CD4-positive, CD25-positive, alpha-beta regulatory T cell (primary cell): ENCODE measurements around the gene UACA. TPM values are rescaled to one million over a fixed set of nuclear protein-coding genes. Genes with fewer than 3 reads are reported as not detected.

Experiments
- ATAC-seq, 2 donors: fragments of 150-1000 bp; cut with Tn5 transposase; one replicate each; pipeline ENCODE4 v1.10.0; 2021; ENCODE audit warnings: low read depth in 2 of 2, moderate number of reproducible peaks in 2 of 2, moderate library complexity in 1 of 2
- DNase-seq, 3 donors: peaks; one replicate each; pipeline versions ENCODE4 v3.0.0 to v3.0.0-alpha.2; 2012 to 2022; ENCODE audit warnings: mixed read lengths in 1 of 3
- H3K27ac ChIP-seq: one replicate; pipeline ENCODE4 v1.7.0; 2013; ENCODE audit warnings: mild to moderate bottlenecking, low read length; ENCODE audit not compliant: insufficient read depth, poor library complexity, severe bottlenecking
- H3K27me3 ChIP-seq: one replicate; pipeline ENCODE4 v1.7.0; 2013; ENCODE audit warnings: low read length; ENCODE audit not compliant: control insufficient read depth, insufficient read depth
- H3K36me3 ChIP-seq: one replicate; pipeline ENCODE4 v1.7.0; 2013; ENCODE audit warnings: mild to moderate bottlenecking, low read length, moderate library complexity; ENCODE audit not compliant: control insufficient read depth, insufficient read depth
- H3K4me1 ChIP-seq: 2 replicates; pipeline ENCODE4 v1.7.0; 2013; ENCODE audit warnings: mild to moderate bottlenecking, low read length; ENCODE audit not compliant: insufficient read depth, control insufficient read depth, poor library complexity, severe bottlenecking
- H3K4me3 ChIP-seq: one replicate; pipeline ENCODE4 v1.7.0; 2013; ENCODE audit warnings: low read depth, mild to moderate bottlenecking, low read length, moderate library complexity
- H3K9me3 ChIP-seq, 2 experiments: 1 replicate in 1 of 2; 2 replicates in 1 of 2; pipeline ENCODE4 v1.7.0; 2013; ENCODE audit warnings: low read length in 2 of 2, mild to moderate bottlenecking in 1 of 2, moderate library complexity in 1 of 2; ENCODE audit not compliant: control insufficient read depth in 2 of 2
- H3K27ac Mint-ChIP-seq, 3 donors: one replicate each; pipeline ENCODE4 v1.8.0; 2020 to 2022; ENCODE audit warnings: mild to moderate bottlenecking in 3 of 3, mixed read lengths in 3 of 3, moderate library complexity in 2 of 3
- H3K27me3 Mint-ChIP-seq: one replicate; pipeline ENCODE4 v1.8.0; 2022; ENCODE audit warnings: mild to moderate bottlenecking, mixed read lengths
- H3K36me3 Mint-ChIP-seq: one replicate; pipeline ENCODE4 v1.8.0; 2020; ENCODE audit warnings: mixed read lengths
- H3K4me1 Mint-ChIP-seq, 4 donors: one replicate each; pipeline ENCODE4 v1.8.0; 2020 to 2022; ENCODE audit warnings: mixed read lengths in 4 of 4, mild to moderate bottlenecking in 1 of 4
- H3K4me3 Mint-ChIP-seq, 4 donors: one replicate each; pipeline ENCODE4 v1.8.0; 2020 to 2022; ENCODE audit warnings: mild to moderate bottlenecking in 4 of 4, mixed read lengths in 4 of 4, moderate library complexity in 3 of 4
- H3K9me3 Mint-ChIP-seq, 7 donors: one replicate each; pipeline ENCODE4 v1.8.0; 2020 to 2022; ENCODE audit warnings: mixed read lengths in 7 of 7, mild to moderate bottlenecking in 3 of 7, moderate library complexity in 2 of 7
- polyA plus RNA-seq, 4 donors: library from polyadenylated mRNA; unstranded; fragments of 300-500 nt; fragmentation: Illumina TruSeq; gene quantifications; one replicate each; pipeline ENCODE4 v1.2.3, GENCODE V29; 2021
- total RNA-seq: library from RNA; stranded (reverse); gene quantifications from one replicate; pipeline ENCODE4 v1.2.3, GENCODE V29; 2022

Gene UACA
- total and polyA plus RNA-seq, 5 donors from 2014 or later = 0.47 TPM; not detected in 4

DNA sequence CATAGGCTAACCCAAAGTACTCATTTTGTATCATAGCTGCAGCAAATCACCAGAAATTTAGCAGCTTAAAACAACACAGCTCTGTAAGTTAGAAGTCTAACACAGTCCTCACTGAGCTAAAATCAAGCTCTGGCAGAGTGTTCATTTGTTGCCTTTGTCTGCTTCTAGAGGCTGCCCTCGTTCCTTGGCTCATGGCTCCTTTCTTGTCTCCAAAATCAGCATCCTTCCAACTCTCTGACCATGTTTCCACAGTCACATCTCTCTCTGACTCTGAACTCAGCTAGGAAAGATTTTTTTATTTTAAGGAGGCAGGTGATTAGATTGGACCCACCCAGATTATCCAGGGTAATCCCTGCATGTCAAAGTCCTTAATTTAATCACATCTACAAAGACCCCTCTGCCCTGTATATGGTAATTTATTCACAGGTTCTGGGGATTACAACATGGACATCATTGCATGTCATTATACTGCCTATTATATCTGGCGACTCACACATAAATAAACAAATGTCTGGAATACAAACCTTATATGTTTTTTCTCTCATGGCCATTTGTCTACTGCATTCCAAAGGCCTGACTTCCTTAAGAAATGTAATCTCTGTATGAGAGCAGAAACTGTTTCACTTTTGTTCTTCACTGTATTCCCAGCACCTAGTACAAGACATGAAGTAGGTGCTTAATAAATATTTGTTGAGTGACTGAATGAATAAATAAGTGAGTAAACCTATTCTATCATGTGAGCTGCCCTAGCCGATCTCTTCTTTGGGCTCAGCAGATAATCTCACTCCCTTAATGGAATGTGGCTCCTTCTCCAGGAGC is 15.1 kb upstream of the UACA start:
- H3K4me3 Mint-ChIP-seq = no peak overlapping the region
- Histone ChIP-seq H3K36me3 (no peaks in the 10 kb centered on the region), H3K27me3 (no peaks in the 10 kb centered on the region), H3K27ac (no peak overlapping the region), H3K9me3 (no peaks in the 10 kb centered on the region), H3K4me1 (no peaks in the 10 kb centered on the region), H3K4me3 (no peak overlapping the region)
- no peaks in the 10 kb centered on the region for H3K36me3 Mint-ChIP-seq
- DNase-seq (no peak), ATAC-seq (no peak)
- H3K27ac Mint-ChIP-seq = no peak overlapping the region
- peaks cover 8% of the 10 kb centered on the region for H3K27me3 Mint-ChIP-seq
- peaks cover 0 to 4% (median 0%) of the 10 kb centered on the region in 7 donors for H3K9me3 Mint-ChIP-seq
- no peaks in the 10 kb centered on the region for H3K4me1 Mint-ChIP-seq

DNA sequence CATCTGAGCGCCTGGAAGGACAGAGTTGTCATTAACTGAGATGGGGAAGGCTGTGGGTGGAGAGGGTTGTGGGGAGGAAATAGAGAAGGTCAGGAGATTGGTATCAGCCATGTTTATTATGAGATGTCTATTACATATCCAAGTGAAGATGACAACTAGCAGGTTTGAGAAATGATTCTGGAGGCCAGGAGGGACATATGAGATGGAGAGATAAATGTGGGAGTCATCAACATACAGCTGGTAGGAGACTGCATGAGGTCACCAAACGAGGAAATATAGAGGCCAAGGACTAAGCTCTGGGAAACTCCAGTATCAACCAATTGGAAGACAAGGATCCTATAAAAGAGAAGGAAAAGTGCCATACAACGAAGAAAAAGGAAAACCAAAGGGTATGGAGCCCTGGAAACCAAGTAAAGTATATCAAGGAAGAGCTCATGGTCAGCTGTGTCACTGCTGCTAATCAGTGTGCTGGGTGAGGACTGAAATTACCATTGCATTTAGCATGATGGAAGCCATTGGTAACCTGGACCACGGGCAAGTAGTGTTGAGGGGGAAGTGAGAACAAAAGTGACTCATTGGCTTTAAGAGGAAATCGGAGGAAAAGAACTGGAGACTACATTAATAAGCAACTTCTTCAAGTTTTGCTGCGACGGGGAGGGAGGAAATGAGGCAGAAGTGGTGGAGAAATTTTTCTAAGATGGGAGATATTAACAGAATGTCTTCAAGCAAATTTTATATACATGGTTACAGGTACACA is 14.0 kb upstream of the UACA start:
- Mint-ChIP-seq H3K36me3 (no peaks in the 10 kb centered on the region), H3K27ac (no peak overlapping the region), H3K27me3 (peaks cover 8% of the 10 kb centered on the region), H3K4me1 (no peaks in the 10 kb centered on the region), H3K9me3 (peaks cover 0 to 4% (median 0%) of the 10 kb centered on the region in 7 donors), H3K4me3 (no peak overlapping the region)
- Histone ChIP-seq H3K9me3 (no peaks in the 10 kb centered on the region), H3K4me3 (no peak overlapping the region), H3K36me3 (no peaks in the 10 kb centered on the region), H3K4me1 (no peaks in the 10 kb centered on the region), H3K27me3 (no peaks in the 10 kb centered on the region), H3K27ac (no peak overlapping the region)
- DNase-seq (no peak), ATAC-seq (no peak)

DNA sequence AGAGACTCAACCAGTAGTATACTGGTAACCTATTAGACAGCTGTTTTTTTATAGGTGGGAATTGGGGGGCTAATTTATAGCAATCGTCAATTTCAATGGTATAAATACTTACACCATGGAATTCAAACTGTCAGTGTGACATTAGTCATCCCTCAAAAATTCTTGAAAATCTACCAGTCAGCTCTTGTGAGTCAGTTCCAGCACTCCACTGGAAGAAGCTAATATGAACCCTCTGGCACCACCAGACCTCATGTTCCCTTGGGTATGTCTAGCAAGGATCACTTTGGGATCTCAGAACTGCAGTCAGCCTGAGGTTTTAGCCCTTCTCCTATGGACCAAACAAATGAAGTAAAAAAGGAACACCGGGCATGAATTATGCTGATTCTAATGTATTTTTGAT is 11.8 kb upstream of the UACA start:
- Mint-ChIP-seq H3K9me3 (peaks cover 0 to 7% (median 0%) of the 10 kb centered on the region in 7 donors), H3K36me3 (no peaks in the 10 kb centered on the region), H3K4me3 (no peak overlapping the region), H3K27ac (no peak overlapping the region), H3K27me3 (peaks cover 13% of the 10 kb centered on the region), H3K4me1 (no peaks in the 10 kb centered on the region)
- peaks cover 4% of the 10 kb centered on the region for H3K27me3 ChIP-seq
- H3K4me3 ChIP-seq = no peak overlapping the region
- no peak for DNase-seq
- H3K4me1 ChIP-seq = no peaks in the 10 kb centered on the region
- no peak overlapping the region for H3K27ac ChIP-seq
- no peak for ATAC-seq
- no peaks in the 10 kb centered on the region for H3K9me3 ChIP-seq
- no peaks in the 10 kb centered on the region for H3K36me3 ChIP-seq

DNA sequence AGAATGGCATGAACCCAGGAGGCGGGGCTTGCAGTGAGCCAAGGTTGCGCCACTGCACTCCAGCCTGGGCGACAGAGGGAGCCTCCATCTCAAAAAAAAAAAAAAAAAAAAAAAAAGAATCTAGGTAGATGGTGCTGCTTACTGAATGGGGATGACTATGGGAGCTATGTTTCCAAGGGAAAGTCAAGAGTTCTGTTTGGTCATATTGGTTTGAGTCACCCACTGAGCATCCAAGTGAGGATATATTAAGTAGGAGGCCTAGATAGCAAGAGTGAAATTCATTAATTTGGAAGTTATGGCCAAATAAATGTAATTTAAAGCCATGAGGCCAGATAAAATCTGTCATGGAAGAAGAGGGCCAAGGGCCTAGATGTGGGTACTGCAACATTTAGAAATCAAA is 9.0 kb upstream of the UACA start:
- H3K27me3 ChIP-seq = peaks cover 4% of the 10 kb centered on the region
- H3K36me3 Mint-ChIP-seq = no peaks in the 10 kb centered on the region
- H3K9me3 Mint-ChIP-seq = peaks cover 0 to 7% (median 0%) of the 10 kb centered on the region in 7 donors
- DNase-seq (no peak), ATAC-seq (no peak)
- no peak overlapping the region for H3K4me3 Mint-ChIP-seq
- H3K27me3 Mint-ChIP-seq = peaks cover 17% of the 10 kb centered on the region
- no peaks in the 10 kb centered on the region for H3K4me1 Mint-ChIP-seq
- no peaks in the 10 kb centered on the region for H3K9me3 ChIP-seq
- H3K4me3 ChIP-seq = no peak overlapping the region
- no peak overlapping the region for H3K27ac ChIP-seq
- no peaks in the 10 kb centered on the region for H3K4me1 ChIP-seq
- no peaks in the 10 kb centered on the region for H3K36me3 ChIP-seq
- H3K27ac Mint-ChIP-seq = no peak overlapping the region

DNA sequence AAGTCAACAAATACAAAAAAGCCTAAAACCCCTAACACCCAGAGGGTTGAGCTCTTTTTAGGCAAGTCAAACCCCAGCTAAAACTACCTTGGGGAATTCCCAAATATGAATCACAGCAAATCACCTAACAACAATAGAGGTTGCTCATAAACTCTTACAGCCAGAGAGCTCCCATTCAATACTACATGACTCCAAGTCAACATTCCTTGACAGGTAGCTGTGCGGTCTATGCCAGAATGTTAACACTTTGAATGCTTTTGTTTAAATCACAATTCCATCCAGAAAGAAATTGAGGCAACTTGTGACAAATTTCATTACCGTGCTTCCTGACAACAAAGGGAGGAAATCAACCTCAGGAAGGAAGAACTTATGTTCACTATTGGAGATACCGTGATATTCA is 7.5 kb upstream of the UACA start:
- H3K27ac ChIP-seq = no peak overlapping the region

DNA sequence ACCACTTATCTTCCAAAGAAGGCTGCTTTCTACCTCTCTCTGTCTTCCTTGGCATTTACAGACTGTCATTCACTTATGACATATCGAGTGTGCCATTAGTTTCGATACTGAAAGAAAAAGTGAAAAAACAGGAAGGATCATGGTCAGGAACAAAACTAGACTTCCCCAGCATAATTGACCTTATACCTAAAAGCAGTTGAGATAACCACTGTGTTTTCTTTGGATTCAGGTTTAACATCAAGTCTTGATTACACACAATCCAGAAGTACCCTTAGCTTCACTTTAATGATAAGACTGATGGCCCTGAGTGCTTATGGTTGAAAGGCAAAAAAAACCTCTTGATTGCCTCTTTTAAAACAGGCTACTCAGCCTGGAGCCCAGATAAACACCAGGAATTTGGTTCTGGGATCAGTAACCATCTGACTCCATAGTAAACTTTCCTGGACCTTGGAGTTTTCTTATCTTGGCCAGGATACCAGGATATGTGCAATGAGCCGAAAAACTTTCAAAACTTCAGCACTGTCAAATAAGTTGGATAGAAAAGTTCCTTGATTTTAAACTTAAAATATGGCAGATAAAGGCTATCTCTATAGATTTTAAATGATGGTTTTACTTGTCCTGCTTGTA is 5.0 kb upstream of the UACA start:
- no peak overlapping the region for H3K27ac Mint-ChIP-seq
- ATAC-seq (no peak), DNase-seq (no peak)
- Histone ChIP-seq H3K4me3 (no peak overlapping the region), H3K4me1 (peaks cover 3% of the 10 kb centered on the region), H3K27me3 (peaks cover 26% of the 10 kb centered on the region), H3K9me3 (no peaks in the 10 kb centered on the region), H3K36me3 (no peaks in the 10 kb centered on the region), H3K27ac (no peak overlapping the region)
- H3K4me1 Mint-ChIP-seq = peaks cover 0 to 9% (median 6%) of the 10 kb centered on the region in 4 donors
- H3K36me3 Mint-ChIP-seq = no peaks in the 10 kb centered on the region
- no peak overlapping the region for H3K4me3 Mint-ChIP-seq
- peaks cover 0 to 11% (median 0%) of the 10 kb centered on the region in 7 donors for H3K9me3 Mint-ChIP-seq
- H3K27me3 Mint-ChIP-seq = peaks cover 37% of the 10 kb centered on the region

More for the DNA sequence above, 7.5 kb upstream of the UACA start:
- Histone ChIP-seq H3K4me1 (no peaks in the 10 kb centered on the region), H3K4me3 (no peak overlapping the region), H3K27me3 (peaks cover 8% of the 10 kb centered on the region), H3K36me3 (no peaks in the 10 kb centered on the region), H3K9me3 (no peaks in the 10 kb centered on the region)
- H3K4me3 Mint-ChIP-seq = no peak overlapping the region
- peaks cover 13% of the 10 kb centered on the region for H3K27me3 Mint-ChIP-seq
- no peak for DNase-seq
- no peak for ATAC-seq
- H3K9me3 Mint-ChIP-seq = peaks cover 0 to 7% (median 0%) of the 10 kb centered on the region in 7 donors
- no peak overlapping the region for H3K27ac Mint-ChIP-seq
- no peaks in the 10 kb centered on the region for H3K4me1 Mint-ChIP-seq
- H3K36me3 Mint-ChIP-seq = no peaks in the 10 kb centered on the region

DNA sequence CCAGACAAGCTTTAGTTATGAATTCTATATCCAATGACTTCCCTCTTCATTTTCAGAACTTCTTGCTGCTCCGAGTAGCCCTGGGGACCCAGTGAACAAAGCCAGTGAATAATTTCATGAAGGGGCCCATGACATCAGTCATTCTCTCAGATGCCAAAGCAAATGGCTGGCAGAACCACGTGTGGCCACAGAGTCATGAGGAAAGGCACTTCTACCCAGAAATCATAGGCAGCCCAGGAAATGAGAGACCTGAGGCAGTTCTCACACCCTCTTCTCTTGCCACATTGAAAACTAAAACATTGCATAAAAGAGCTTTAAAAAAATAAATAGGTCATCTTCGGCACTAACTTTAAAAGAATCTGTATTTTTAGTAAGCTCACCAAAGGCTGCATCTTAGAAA is 4.3 kb upstream of the UACA start:
- DNase-seq (peak in 1 of 3 donors; percentile 7), ATAC-seq (no peak)
- H3K4me1 Mint-ChIP-seq = peaks cover 0 to 12% (median 6%) of the 10 kb centered on the region in 4 donors
- peaks cover 0 to 11% (median 0%) of the 10 kb centered on the region in 7 donors for H3K9me3 Mint-ChIP-seq
- H3K27me3 ChIP-seq = peaks cover 26% of the 10 kb centered on the region
- no peaks in the 10 kb centered on the region for H3K36me3 ChIP-seq
- H3K4me1 ChIP-seq = peaks cover 9% of the 10 kb centered on the region
- H3K4me3 Mint-ChIP-seq = no peak overlapping the region
- H3K27ac ChIP-seq = no peak overlapping the region
- no peak overlapping the region for H3K4me3 ChIP-seq
- no peaks in the 10 kb centered on the region for H3K9me3 ChIP-seq
- H3K36me3 Mint-ChIP-seq = no peaks in the 10 kb centered on the region
- peaks cover 38% of the 10 kb centered on the region for H3K27me3 Mint-ChIP-seq
- H3K27ac Mint-ChIP-seq = no peak overlapping the region
